Nephron progenitor cell (in vitro differentiated cells): ENCODE measurements around the gene TBCD.
A peak's percentile ranks its signal among the peaks of the same experiment; 100 is the strongest.

ENCODE experiments used
- DNase-seq: peaks from one replicate; pipeline ENCODE4 v3.0.0; 2021
- H3K27ac Mint-ChIP-seq: 2 replicates; pipeline ENCODE4 v1.8.0; 2021; ENCODE audit warnings: mild to moderate bottlenecking, moderate library complexity, mixed read lengths
- H3K27me3 Mint-ChIP-seq: 2 replicates; pipeline ENCODE4 v1.8.0; 2021; ENCODE audit warnings: mild to moderate bottlenecking, low read depth, mixed read lengths; ENCODE audit not compliant: poor library complexity
- H3K36me3 Mint-ChIP-seq: 2 replicates; pipeline ENCODE4 v1.8.0; 2021; ENCODE audit warnings: low read depth, mixed read lengths
- H3K4me1 Mint-ChIP-seq: 2 replicates; pipeline ENCODE4 v1.8.0; 2021; ENCODE audit warnings: mixed read lengths
- H3K4me3 Mint-ChIP-seq: 2 replicates; pipeline ENCODE4 v1.8.0; 2021; ENCODE audit warnings: mild to moderate bottlenecking, moderate library complexity, mixed read lengths
- H3K9me3 Mint-ChIP-seq: 2 replicates; pipeline ENCODE4 v1.8.0; 2021; ENCODE audit warnings: mild to moderate bottlenecking, moderate library complexity, mixed read lengths
- CTCF ChIP-seq: fragments of 200-600 bp; sonication (generic); IDR thresholded peaks from 2 replicates; pipeline ENCODE4 v1.5.0; 2021; ENCODE audit warnings: antibody characterized with exemption

TBCD gene

GRCh38 chr17:82939621-82940135 lies 187.8 kb downstream of the TBCD start:
- TF ChIP-seq CTCF: no peak
- no peaks in the 10 kb centered on the region for H3K27me3 Mint-ChIP-seq
- no peak overlapping the region for H3K4me3 Mint-ChIP-seq
- H3K4me1 Mint-ChIP-seq: peaks cover 22% of the 10 kb centered on the region
- peaks cover 24% of the 10 kb centered on the region for H3K9me3 Mint-ChIP-seq
- peak overlapping the region; percentile 29 for H3K27ac Mint-ChIP-seq
- DNase-seq: no peak
- H3K36me3 Mint-ChIP-seq: peaks cover 80% of the 10 kb centered on the region

GRCh38 chr17:82940226-82941020 lies 188.6 kb downstream of the TBCD start:
- Mint-ChIP-seq H3K9me3 (peaks cover 31% of the 10 kb centered on the region), H3K4me1 (peaks cover 19% of the 10 kb centered on the region), H3K27ac (no peak overlapping the region), H3K4me3 (no peak overlapping the region), H3K27me3 (no peaks in the 10 kb centered on the region), H3K36me3 (peaks cover 81% of the 10 kb centered on the region)
- TF ChIP-seq CTCF: no peak
- no peak for DNase-seq

GRCh38 chr17:82941021-82942001 lies 189.4 kb downstream of the TBCD start:
- H3K9me3 Mint-ChIP-seq: peaks cover 40% of the 10 kb centered on the region
- H3K36me3 Mint-ChIP-seq: peaks cover 81% of the 10 kb centered on the region
- peaks cover 10% of the 10 kb centered on the region for H3K4me1 Mint-ChIP-seq
- H3K4me3 Mint-ChIP-seq: no peak overlapping the region
- no peak overlapping the region for H3K27ac Mint-ChIP-seq
- no peak for TF ChIP-seq CTCF
- no peaks in the 10 kb centered on the region for H3K27me3 Mint-ChIP-seq
- DNase-seq: no peak

GRCh38 chr17:82942166-82943130 lies 190.6 kb downstream of the TBCD start:
- Mint-ChIP-seq H3K9me3 (peaks cover 50% of the 10 kb centered on the region), H3K4me1 (peaks cover 6% of the 10 kb centered on the region), H3K4me3 (no peak overlapping the region), H3K27ac (no peak overlapping the region), H3K36me3 (peaks cover 90% of the 10 kb centered on the region), H3K27me3 (no peaks in the 10 kb centered on the region)
- no peak for DNase-seq
- TF ChIP-seq CTCF: no peak

GRCh38 chr17:82943339-82943738 lies 191.5 kb downstream of the TBCD start:
- no peak for DNase-seq
- Mint-ChIP-seq H3K4me1 (peaks cover 6% of the 10 kb centered on the region), H3K27ac (no peak overlapping the region), H3K27me3 (no peaks in the 10 kb centered on the region), H3K9me3 (peaks cover 59% of the 10 kb centered on the region), H3K36me3 (peaks cover 95% of the 10 kb centered on the region), H3K4me3 (no peak overlapping the region)
- no peak for TF ChIP-seq CTCF
